Stomach (tissue), 9 donors: ENCODE results near the gene FCRL3. TPM values are rescaled to one million over a fixed set of nuclear protein-coding genes. Genes with fewer than 3 reads are reported as not detected.

ENCODE experiments used
- DNase-seq, 2 donors: peaks; one replicate each; pipeline versions ENCODE4 v3.0.0 to v3.0.0-alpha.2; 2013 to 2019
- H3K27ac ChIP-seq, 5 donors: fragments of 200-600 bp in 4 of 5; sonication (generic) in 4 of 5; one replicate each; pipeline ENCODE4 v1.5.1; 2013 to 2019; ENCODE audit warnings: mild to moderate bottlenecking in 1 of 5, moderate library complexity in 1 of 5
- H3K27me3 ChIP-seq, 3 donors: fragments of 200-600 bp; sonication (generic); one replicate each; pipeline ENCODE4 v1.5.1; 2017 to 2019; ENCODE audit warnings: mixed run types in 1 of 3
- H3K36me3 ChIP-seq, 4 donors: fragments of 200-600 bp; sonication (generic); 1 replicate in 3 of 4; 2 replicates in 1 of 4; pipeline ENCODE4 v1.5.1; 2016 to 2019
- H3K4me1 ChIP-seq, 4 donors: fragments of 200-600 bp; sonication (generic); one replicate each; pipeline ENCODE4 v1.5.1; 2016 to 2019
- H3K4me3 ChIP-seq, 4 donors: fragments of 200-600 bp; sonication (generic) in 3 of 4; one replicate each; pipeline ENCODE4 v1.5.1; 2016 to 2019; ENCODE audit warnings: mild to moderate bottlenecking in 1 of 4
- H3K9me3 ChIP-seq, 4 donors: fragments of 200-600 bp; sonication (generic); one replicate each; pipeline ENCODE4 v1.5.1; 2016 to 2019
- EP300 ChIP-seq: sonication (generic); formaldehyde crosslinking; IDR thresholded peaks from one replicate; pipeline ENCODE4 v1.6.1; 2017; ENCODE audit warnings: antibody characterized with exemption
- POLR2A ChIP-seq, 4 donors: fragments of 450-650 bp; IDR thresholded peaks; one replicate each; pipeline ENCODE4 v1.6.1; 2016; ENCODE audit warnings: antibody characterized with exemption in 4 of 4, control low read depth in 2 of 4, mild to moderate bottlenecking in 1 of 4, moderate library complexity in 1 of 4
- POLR2AphosphoS5 ChIP-seq, 3 donors: sonication (generic); formaldehyde crosslinking; IDR thresholded peaks; one replicate each; pipeline ENCODE4 v1.6.1; 2016; ENCODE audit warnings: antibody characterized with exemption in 3 of 3
- WGBS, 5 donors: extraction: QIAGEN DNeasy Blood & Tissue Kit in 3 of 5; methylation state at CpG; one replicate each; pipeline versions ENCODE4 v1.1.5 to v1.1.7; 2013 to 2018; 5-methylcytosine and 5-hydroxymethylcytosine counted together
- intact Hi-C: fragments of 100-400 bp; cut with DNase I; formaldehyde crosslinking; loops from one replicate; pipeline ENCODE4 v1.15.1; 2023; ENCODE audit warnings: low total_unique reads
- polyA plus RNA-seq, 3 donors: library from polyadenylated mRNA; stranded (reverse); fragments of 200-250 nt; gene quantifications; one replicate each; pipeline ENCODE4 v1.2.3, GENCODE V29; 2013
- total RNA-seq, 5 donors: library from RNA; depleted of rRNA; stranded (reverse); fragments of >200 nt; gene quantifications; one replicate each; pipeline versions ENCODE4 v1.1.0 to v1.2.3, GENCODE V29; 2014 to 2016
- TF ChIP-seq, protein P1 (sequence below), 7 experiments: fragments of 450-650 bp in 4 of 7; fragments of 200-600 bp in 3 of 7; sonication (generic) in 3 of 7; IDR thresholded peaks; one replicate each; pipeline ENCODE4 v1.5.1; 2016 to 2019; ENCODE audit warnings: antibody characterized with exemption in 7 of 7, control low read depth in 2 of 7, mild to moderate bottlenecking in 1 of 7
- donor health status: healthy with polysubstance abuse.
- donor health status: Bipolar disorder and iron deficiency.
- donor health status: healthy.

Gene FCRL3
- total and polyA plus RNA-seq, 8 donors = 0.30 to 0.55 TPM; not detected in 6

DNA sequence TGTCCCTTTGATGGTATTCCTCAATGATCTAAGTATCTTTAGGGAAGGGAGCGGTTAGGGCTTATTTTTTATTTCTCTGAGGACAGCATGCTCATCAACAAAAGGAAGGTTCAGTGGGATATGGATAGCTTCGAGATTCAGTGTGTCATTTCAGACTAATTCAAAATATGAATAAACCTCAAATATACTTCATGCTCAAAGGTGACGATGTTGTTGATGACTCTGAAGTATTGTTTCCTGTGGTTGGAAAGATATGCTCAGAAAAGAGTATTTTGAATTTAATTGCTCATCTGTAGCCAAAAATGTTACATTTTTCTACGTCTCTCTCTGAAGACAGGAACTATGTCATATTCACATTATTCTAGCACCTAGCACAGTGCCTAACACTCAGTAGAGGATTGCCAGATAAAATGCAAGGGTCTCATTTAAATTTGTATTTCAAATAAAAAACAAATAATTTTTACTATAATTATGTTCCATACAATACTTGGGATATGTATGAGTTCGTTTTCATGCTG, 1.8 kb upstream of the FCRL3 start:
- intact Hi-C loops = no loop called here
- no peak overlapping the region for H3K4me3 ChIP-seq
- no peaks in the 10 kb centered on the region for H3K9me3 ChIP-seq
- TF ChIP-seq, protein P1, sequence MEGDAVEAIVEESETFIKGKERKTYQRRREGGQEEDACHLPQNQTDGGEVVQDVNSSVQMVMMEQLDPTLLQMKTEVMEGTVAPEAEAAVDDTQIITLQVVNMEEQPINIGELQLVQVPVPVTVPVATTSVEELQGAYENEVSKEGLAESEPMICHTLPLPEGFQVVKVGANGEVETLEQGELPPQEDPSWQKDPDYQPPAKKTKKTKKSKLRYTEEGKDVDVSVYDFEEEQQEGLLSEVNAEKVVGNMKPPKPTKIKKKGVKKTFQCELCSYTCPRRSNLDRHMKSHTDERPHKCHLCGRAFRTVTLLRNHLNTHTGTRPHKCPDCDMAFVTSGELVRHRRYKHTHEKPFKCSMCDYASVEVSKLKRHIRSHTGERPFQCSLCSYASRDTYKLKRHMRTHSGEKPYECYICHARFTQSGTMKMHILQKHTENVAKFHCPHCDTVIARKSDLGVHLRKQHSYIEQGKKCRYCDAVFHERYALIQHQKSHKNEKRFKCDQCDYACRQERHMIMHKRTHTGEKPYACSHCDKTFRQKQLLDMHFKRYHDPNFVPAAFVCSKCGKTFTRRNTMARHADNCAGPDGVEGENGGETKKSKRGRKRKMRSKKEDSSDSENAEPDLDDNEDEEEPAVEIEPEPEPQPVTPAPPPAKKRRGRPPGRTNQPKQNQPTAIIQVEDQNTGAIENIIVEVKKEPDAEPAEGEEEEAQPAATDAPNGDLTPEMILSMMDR (IDR thresholded peaks at IDR 0.05) = no peak
- TF ChIP-seq EP300 (no peak), POLR2AphosphoS5 (IDR thresholded peaks at IDR 0.05) (no peak), POLR2A (IDR thresholded peaks at IDR 0.05) (no peak)
- WGBS, 5 donors = 71 to 82% (median 75%) methylated on average over 5 of the region's 5 CpGs
- no peaks in the 10 kb centered on the region for H3K36me3 ChIP-seq
- no peak overlapping the region for H3K27ac ChIP-seq
- DNase-seq = no peak
- no peaks in the 10 kb centered on the region for H3K4me1 ChIP-seq
- H3K27me3 ChIP-seq = peaks cover 0 to 8% (median 0%) of the 10 kb centered on the region in 3 donors

DNA sequence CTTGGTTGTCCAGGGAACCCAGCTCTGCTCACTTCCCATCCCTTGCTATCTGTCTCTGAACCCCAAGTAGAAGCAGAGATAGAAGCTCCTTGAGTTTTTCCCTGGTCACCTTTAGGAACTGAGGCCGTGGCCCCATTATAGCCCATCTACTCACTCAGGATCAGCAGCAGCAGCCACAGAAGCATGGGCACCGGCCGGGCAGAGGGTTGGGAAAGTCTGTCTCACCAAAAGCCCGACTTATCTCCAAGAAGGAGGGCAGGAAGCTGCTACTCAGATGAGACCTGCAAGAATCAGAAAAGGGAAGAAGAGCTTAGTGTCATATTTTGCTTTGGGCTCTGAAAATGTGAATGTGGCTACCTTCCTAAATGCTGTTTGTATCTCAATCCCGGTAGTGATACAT, 264 bp downstream of the FCRL3 start:
- no peaks in the 10 kb centered on the region for H3K4me1 ChIP-seq
- no peak for TF ChIP-seq EP300
- TF ChIP-seq, protein P1 (IDR thresholded peaks at IDR 0.05) = no peak
- TF ChIP-seq POLR2AphosphoS5 (IDR thresholded peaks at IDR 0.05) = no peak
- no peak for TF ChIP-seq POLR2A (IDR thresholded peaks at IDR 0.05)

GRCh38 chr1:157697781-157698569, 2.6 kb downstream of the FCRL3 start:
- DNase-seq = no peak
- Histone ChIP-seq H3K27me3 (peaks cover 0 to 15% (median 0%) of the 10 kb centered on the region in 3 donors), H3K4me1 (no peaks in the 10 kb centered on the region), H3K36me3 (no peaks in the 10 kb centered on the region), H3K27ac (no peak overlapping the region), H3K4me3 (no peak overlapping the region), H3K9me3 (no peaks in the 10 kb centered on the region)
- intact Hi-C loops = no loop called here
- TF ChIP-seq, protein P1 (IDR thresholded peaks at IDR 0.05) = no peak
- TF ChIP-seq EP300 (no peak), POLR2A (IDR thresholded peaks at IDR 0.05) (no peak)
- WGBS, 5 donors = 69 to 81% (median 71%) methylated on average over 4 of the region's 4 CpGs

More for the DNA sequence above, 264 bp downstream of the FCRL3 start:
- intact Hi-C loops = no loop called here
- H3K4me3 ChIP-seq = no peak overlapping the region
- DNase-seq = no peak
- no peak overlapping the region for H3K27ac ChIP-seq
- WGBS, 5 donors = 64 to 79% (median 75%) methylated on average over 4 to 5 of the region's 5 CpGs
- H3K36me3 ChIP-seq = no peaks in the 10 kb centered on the region
- H3K27me3 ChIP-seq = peaks cover 0 to 15% (median 0%) of the 10 kb centered on the region in 3 donors
- H3K9me3 ChIP-seq = no peaks in the 10 kb centered on the region

DNA sequence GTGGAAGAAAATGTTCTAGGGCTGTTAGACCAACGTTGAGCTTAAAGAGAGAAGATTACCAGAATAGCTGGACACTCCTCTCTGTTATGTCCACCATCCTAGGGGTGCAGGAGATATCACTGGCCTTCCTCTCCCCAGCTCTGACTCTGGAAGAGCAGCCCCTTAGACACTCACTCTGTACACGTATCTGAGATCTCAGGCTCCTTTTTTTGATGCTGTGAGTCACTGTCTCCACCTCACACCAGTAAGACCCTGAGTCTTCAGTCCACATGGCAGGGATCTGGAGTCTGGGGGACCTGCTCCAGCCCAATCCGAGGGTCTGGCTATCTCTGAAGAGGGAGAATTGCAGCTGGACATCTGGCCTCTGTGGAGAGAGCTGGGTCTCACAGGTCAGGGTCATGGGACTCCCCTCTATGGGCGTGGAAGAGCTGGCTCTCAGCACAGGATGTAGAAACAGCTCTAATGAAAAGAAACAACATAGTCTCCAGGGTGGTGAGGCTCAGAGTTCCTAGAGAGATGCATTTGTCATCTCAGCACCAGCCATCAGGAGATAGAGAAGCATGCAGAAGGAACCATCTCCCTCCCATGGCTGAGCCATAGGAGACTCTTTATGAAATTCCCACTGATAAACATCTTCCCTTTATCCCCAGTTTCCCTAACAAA, 3.5 kb downstream of the FCRL3 start:
- Histone ChIP-seq H3K27me3 (peaks cover 0 to 15% (median 0%) of the 10 kb centered on the region in 3 donors), H3K27ac (no peak overlapping the region), H3K4me3 (no peak overlapping the region), H3K36me3 (no peaks in the 10 kb centered on the region), H3K4me1 (no peaks in the 10 kb centered on the region), H3K9me3 (no peaks in the 10 kb centered on the region)
- 46 to 65% (median 56%) methylated on average over 4 of the region's 4 CpGs for WGBS, 5 donors
- no peak for DNase-seq
- TF ChIP-seq EP300 = no peak
- no peak for TF ChIP-seq POLR2AphosphoS5 (IDR thresholded peaks at IDR 0.05)
- TF ChIP-seq, protein P1 (IDR thresholded peaks at IDR 0.05) = no peak
- TF ChIP-seq POLR2A (IDR thresholded peaks at IDR 0.05) = no peak
- intact Hi-C loops = no loop called here
